ENCODE data around the gene IQGAP2. TPM values are rescaled to one million over a fixed set of nuclear protein-coding genes. Genes with fewer than 3 reads are reported as not detected.

The IQGAP2 gene
- total RNA-seq, 2 experiments from 2014 or later: 90.5 to 117 TPM

- Mint-ChIP-seq H3K4me3 (no peak overlapping the region), H3K27ac (no peak overlapping the region), H3K36me3 (ENCODE audit: low read depth) (peaks cover 50% of the 10 kb centered on the region), H3K4me1 (peaks cover 9% of the 10 kb centered on the region), H3K9me3 (no peaks in the 10 kb centered on the region), H3K27me3 (no peaks in the 10 kb centered on the region)
- ChIA-PET CTCF (no interaction called here), POLR2A (no interaction called here)
- no peak for DNase-seq
These were observed 158.9 kb downstream of the IQGAP2 start for GRCh38 chr5:76561959-76562358.

DNA sequence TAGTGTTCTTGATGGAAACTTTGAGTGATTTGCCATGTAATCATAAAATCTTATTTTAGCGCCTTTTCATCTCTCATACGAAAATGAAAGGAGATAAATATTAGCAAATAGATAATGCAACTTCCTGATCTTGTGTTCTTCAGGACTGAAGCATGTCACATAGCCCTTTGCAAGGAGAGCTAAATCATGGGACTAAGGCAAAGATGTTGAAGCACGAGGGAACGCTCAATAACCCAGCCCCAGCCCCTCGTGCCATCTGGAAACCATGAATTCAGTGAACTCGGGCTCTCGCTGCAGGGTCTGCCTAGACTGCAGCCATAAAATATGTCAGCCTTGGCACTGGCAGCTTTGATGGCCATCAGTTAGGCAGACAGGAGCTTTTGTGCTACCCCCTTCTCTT, 161.9 kb downstream of the IQGAP2 start:
- Mint-ChIP-seq H3K27ac (no peak overlapping the region), H3K36me3 (ENCODE audit: low read depth) (peaks cover 37% of the 10 kb centered on the region), H3K4me1 (peaks cover 9% of the 10 kb centered on the region), H3K9me3 (no peaks in the 10 kb centered on the region), H3K4me3 (no peak overlapping the region), H3K27me3 (no peaks in the 10 kb centered on the region)
- no peak for DNase-seq
- ChIA-PET CTCF (interaction anchor here (0.8 to 1.7 kb wide), 2 partner anchors 9 to 18 kb away, joined by 3 to 6 read pairs; no protein-coding TSS in a partner anchor), POLR2A (no interaction called here)

DNA sequence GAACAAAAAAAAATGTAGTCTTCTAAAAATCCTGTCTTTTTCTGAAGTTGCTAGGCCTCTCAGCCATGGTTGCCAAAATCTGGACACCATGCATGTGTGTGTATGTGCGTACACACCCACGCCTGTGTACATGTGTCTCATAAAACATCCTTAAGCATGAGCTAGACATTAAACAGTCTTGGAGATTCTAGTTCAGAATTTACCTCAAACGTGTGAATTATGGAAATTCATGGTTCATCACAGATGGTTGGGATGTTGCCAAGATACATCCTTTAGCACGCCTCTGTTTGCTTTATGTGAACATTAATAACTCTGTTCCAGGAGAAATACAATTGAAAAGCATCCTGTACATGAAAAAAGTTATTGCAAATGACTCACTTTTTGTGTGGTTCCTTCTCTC, 167.1 kb downstream of the IQGAP2 start:
- ChIA-PET POLR2A (no interaction called here), CTCF (interaction anchor here (0.7 to 1.2 kb wide), 2 partner anchors 50 to 592 kb away, joined by 3 read pairs; no protein-coding TSS in a partner anchor)
- Mint-ChIP-seq H3K4me3 (no peak overlapping the region), H3K4me1 (no peaks in the 10 kb centered on the region), H3K9me3 (no peaks in the 10 kb centered on the region), H3K27me3 (no peaks in the 10 kb centered on the region), H3K27ac (no peak overlapping the region), H3K36me3 (ENCODE audit: low read depth) (peaks cover 33% of the 10 kb centered on the region)
- no peak for DNase-seq

DNA sequence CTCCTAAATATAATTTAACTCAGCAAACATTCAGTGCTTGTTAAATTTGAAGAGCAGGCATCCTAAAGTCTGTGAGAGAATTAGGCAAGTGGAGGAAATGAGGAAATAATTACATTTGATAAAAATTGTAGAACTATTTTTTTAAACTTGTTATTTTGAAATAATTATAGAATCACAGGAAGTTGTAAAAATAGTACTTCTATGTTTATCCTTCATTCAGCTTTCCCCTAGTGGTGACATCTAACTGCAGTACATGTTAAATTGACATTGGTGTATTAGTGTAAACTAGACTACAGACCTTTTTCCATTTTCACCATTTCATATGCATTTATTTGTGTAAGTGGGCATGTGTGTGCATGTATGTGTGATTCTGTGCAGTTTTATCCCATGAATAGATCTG, 168.5 kb downstream of the IQGAP2 start:
- Mint-ChIP-seq H3K36me3 (ENCODE audit: low read depth) (peaks cover 26% of the 10 kb centered on the region), H3K9me3 (no peaks in the 10 kb centered on the region), H3K27ac (no peak overlapping the region), H3K4me1 (no peaks in the 10 kb centered on the region), H3K4me3 (no peak overlapping the region), H3K27me3 (no peaks in the 10 kb centered on the region)
- CTCF ChIA-PET: interaction anchor here (0.6 to 1.9 kb wide), 4 partner anchors 10 to 1067 kb away, joined by 3 to 8 read pairs (median 4); no protein-coding TSS in a partner anchor
- POLR2A ChIA-PET: no interaction called here
- DNase-seq: no peak

DNA sequence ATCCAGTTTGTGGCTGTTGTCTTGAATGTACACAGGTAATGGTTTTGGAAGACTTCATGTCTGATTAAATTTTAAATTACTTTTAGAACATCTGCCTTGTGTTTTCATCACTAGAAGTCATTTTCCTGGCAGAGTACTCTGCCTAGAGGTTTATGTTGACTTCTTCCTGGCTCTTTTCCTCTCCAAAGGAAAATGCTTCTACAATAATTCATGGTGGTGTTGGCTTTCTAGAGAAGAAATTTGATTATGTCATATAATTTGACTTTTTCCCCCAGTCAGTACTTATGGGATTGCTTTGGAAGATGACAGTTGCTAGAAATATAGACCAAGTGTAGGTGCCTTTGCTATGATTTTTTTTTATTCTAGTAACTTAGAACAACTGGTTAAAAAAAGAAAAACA, 173.4 kb downstream of the IQGAP2 start:
- H3K4me3 Mint-ChIP-seq: no peak overlapping the region
- peaks cover 9% of the 10 kb centered on the region for H3K4me1 Mint-ChIP-seq
- H3K36me3 Mint-ChIP-seq (ENCODE audit: low read depth): peaks cover 28% of the 10 kb centered on the region
- CTCF ChIA-PET: interaction anchor here (1.1 to 1.6 kb wide), 2 partner anchors 10 to 21 kb away, joined by 3 to 4 read pairs; no protein-coding TSS in a partner anchor
- H3K27me3 Mint-ChIP-seq: no peaks in the 10 kb centered on the region
- H3K27ac Mint-ChIP-seq: no peak overlapping the region
- POLR2A ChIA-PET: no interaction called here
- no peak for DNase-seq
- no peaks in the 10 kb centered on the region for H3K9me3 Mint-ChIP-seq

- no peak for DNase-seq
- Mint-ChIP-seq H3K36me3 (ENCODE audit: low read depth) (peaks cover 23% of the 10 kb centered on the region), H3K27ac (no peak overlapping the region), H3K4me1 (peaks cover 14% of the 10 kb centered on the region), H3K27me3 (no peaks in the 10 kb centered on the region), H3K4me3 (no peak overlapping the region), H3K9me3 (no peaks in the 10 kb centered on the region)
- POLR2A ChIA-PET: no interaction called here
- CTCF ChIA-PET: interaction anchor here (0.7 to 1.6 kb wide), 7 partner anchors 11 to 402 kb away, joined by 3 to 5 read pairs (median 3); no protein-coding TSS in a partner anchor
These were observed 173.9 kb downstream of the IQGAP2 start for GRCh38 chr5:76576996-76577395.

DNA sequence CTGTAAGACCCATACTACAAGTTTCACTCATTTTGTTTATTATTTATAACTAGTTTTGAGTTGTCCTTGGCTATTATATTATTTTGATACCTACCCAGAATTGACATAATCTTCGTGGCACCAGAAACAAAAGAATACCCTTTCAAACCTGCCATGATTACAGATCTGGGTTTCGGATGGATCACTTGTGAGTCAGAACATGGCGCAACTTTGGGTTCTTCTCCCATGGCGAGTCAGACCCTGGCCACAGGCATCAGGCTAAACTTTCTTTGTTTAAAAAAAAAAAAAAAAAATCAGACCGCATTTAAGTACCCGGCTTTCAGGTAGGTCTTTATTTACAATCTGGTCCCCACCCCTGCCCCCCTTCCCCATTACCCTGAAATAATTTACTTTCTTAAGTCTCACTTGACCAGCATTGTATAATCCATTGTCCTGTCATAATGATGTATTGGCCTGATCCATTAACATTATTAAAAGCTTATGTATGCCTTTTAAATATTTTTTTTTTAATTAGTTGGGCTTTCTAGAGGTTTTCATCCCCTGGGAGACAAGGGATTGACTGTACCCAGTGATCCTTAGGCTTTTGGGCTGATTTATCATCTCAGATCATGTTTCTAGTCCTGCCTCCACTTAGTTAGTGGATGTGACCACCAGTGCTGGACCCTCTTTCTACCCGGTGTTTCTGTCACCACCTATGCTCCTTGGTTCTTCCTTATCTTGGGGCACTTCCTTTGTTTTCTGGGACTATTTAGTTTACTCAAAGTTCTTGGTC, 176.3 kb downstream of the IQGAP2 start:
- POLR2A ChIA-PET: no interaction called here
- peaks cover 22% of the 10 kb centered on the region for H3K4me1 Mint-ChIP-seq

GRCh38 chr5:76580981-76581380, 177.9 kb downstream of the IQGAP2 start:
- DNase-seq: no peak
- no peaks in the 10 kb centered on the region for H3K9me3 Mint-ChIP-seq
- H3K4me1 Mint-ChIP-seq: peaks cover 22% of the 10 kb centered on the region
- POLR2A ChIA-PET: no interaction called here
- CTCF ChIA-PET: interaction anchor here (0.9 to 2.0 kb wide), 3 partner anchors 9 to 131 kb away, joined by 3 to 8 read pairs (median 3); no protein-coding TSS in a partner anchor
- no peak overlapping the region for H3K4me3 Mint-ChIP-seq
- no peaks in the 10 kb centered on the region for H3K27me3 Mint-ChIP-seq
- H3K36me3 Mint-ChIP-seq (ENCODE audit: low read depth): peaks cover 27% of the 10 kb centered on the region
- H3K27ac Mint-ChIP-seq: no peak overlapping the region

More for the DNA sequence above, 176.3 kb downstream of the IQGAP2 start:
- no peak overlapping the region for H3K27ac Mint-ChIP-seq
- no peaks in the 10 kb centered on the region for H3K9me3 Mint-ChIP-seq
- CTCF ChIA-PET: no interaction called here
- H3K27me3 Mint-ChIP-seq: no peaks in the 10 kb centered on the region
- no peak for DNase-seq
- H3K36me3 Mint-ChIP-seq (ENCODE audit: low read depth): peaks cover 26% of the 10 kb centered on the region
- H3K4me3 Mint-ChIP-seq: no peak overlapping the region

DNA sequence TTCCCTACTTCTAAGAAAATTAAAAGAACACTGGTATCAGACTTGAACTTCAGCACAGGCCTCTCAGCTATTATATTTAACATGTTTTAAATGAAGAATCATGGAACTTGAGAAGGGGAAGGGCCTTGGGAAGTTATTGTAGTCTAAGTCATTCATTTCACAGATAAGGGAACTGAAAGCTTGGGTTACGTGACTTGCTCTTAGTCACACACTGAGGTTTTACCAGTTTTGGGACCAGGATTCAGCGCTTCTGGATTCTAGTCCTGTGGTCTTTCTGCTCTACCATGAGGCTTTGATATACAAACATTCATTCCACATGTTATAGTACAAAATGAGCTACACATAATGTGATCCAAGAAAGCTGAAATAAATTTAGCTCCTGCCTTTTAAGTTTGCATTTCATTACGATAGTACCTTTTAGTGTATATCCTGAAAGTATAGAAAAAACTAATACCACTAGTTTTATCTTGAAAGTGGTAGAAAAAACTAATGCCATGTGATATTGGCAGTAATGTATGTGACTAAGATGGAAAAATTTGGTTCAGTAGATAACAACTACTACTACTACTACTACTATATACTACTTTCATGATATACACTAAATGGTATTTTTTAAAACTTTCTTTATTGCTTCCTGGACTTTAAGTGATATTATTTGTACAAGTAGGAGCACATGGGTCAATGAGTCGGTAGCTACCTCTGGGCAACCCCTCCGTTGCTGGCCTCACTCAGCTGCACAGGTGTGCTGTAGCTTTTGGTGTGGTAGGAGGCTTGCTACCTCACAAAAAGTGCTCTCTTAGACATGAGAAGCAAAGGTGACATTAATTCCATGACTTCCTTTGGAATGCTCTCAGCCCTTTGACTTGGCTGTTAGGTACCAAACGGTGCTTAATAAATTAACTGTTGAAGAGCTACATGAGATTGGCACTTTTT, 179.4 kb downstream of the IQGAP2 start:
- H3K4me3 Mint-ChIP-seq: no peak overlapping the region
- peaks cover 22% of the 10 kb centered on the region for H3K4me1 Mint-ChIP-seq
- H3K27ac Mint-ChIP-seq: no peak overlapping the region
- H3K27me3 Mint-ChIP-seq: no peaks in the 10 kb centered on the region
- H3K9me3 Mint-ChIP-seq: no peaks in the 10 kb centered on the region
- DNase-seq: no peak
- peaks cover 19% of the 10 kb centered on the region for H3K36me3 Mint-ChIP-seq (ENCODE audit: low read depth)
- ChIA-PET CTCF (interaction anchor here (0.6 to 2.5 kb wide), 13 partner anchors 9 to 419 kb away, joined by 3 to 10 read pairs (median 3); partner anchors contain the start of gene IQGAP2), POLR2A (interaction anchor here (0.5 to 0.6 kb wide), 2 partner anchors 9 to 1895 kb away, joined by 3 read pairs; no protein-coding TSS in a partner anchor)

DNA sequence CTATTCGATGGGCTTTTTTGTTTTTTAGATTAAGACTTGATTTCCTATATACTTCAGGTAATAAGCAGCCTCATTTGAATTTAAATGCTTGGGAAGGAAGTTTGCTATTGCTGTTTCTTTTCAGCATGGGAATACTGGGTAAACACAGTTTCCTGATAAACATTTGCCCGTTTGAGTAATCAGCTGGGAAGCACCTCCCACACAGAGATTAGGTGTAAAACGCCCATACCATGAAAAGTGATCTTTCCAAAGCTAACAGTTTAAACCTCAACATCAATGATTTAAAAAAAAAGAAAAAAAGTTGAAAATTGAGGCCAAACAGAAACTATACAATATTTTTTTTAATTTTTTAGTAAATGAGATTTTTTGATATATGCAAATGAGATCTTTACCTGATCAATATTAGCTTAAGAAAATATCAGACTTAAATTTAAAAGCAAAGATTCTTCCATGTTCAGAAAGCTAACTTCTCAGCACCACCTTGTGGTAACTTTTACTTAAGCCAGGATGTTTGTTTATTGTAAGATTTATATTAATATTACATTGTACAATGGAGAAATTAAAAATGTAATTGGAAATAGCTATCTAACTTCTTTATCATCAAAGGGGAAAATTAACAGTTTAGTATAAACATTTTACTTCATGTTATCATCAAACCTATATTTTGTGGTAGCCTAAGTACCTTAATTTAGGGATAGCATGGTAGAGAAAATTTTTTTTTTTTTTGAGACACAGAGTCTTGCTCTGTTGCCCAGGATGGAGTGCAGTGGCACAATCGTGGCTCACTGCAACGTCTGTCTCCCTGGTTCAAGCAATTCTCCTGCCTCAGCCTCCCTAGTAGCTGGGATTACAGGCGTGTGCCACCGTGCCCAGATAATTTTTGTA, 180.3 kb downstream of the IQGAP2 start:
- H3K4me1 Mint-ChIP-seq: peaks cover 22% of the 10 kb centered on the region
- H3K4me3 Mint-ChIP-seq: no peak overlapping the region
- DNase-seq: no peak
- peaks cover 17% of the 10 kb centered on the region for H3K36me3 Mint-ChIP-seq (ENCODE audit: low read depth)
- no peaks in the 10 kb centered on the region for H3K9me3 Mint-ChIP-seq
- CTCF ChIA-PET: interaction anchor here (0.6 to 2.5 kb wide), 9 partner anchors 8 to 420 kb away, joined by 3 to 10 read pairs (median 4); partner anchors contain the start of gene IQGAP2
- POLR2A ChIA-PET: interaction anchor here (0.7 kb wide), 1 partner anchor 181 kb away, joined by 10 read pairs; no protein-coding TSS in a partner anchor
- no peaks in the 10 kb centered on the region for H3K27me3 Mint-ChIP-seq
- H3K27ac Mint-ChIP-seq: no peak overlapping the region

DNA sequence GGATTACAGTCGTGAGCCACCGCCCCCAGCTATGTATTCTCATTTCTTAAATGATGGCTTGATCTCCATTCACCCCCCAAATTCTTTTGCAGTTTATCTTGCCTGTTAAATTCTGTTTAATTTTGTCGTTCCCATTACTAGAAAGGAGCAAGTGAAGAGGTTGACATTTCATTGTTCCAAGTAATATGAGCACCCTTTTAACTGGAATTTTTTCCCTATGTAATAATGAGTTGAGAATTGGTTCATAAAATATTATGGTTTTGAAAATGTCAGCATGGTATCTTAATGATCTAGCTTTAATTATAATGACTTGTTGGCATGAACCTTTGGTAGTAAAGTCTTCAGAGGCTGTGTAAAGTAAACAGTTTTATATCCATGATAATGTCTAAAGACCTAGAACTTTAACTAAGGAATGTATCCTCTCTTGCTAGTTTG, 182.7 kb downstream of the IQGAP2 start:
- peaks cover 24% of the 10 kb centered on the region for H3K36me3 Mint-ChIP-seq (ENCODE audit: low read depth)
- H3K27me3 Mint-ChIP-seq: no peaks in the 10 kb centered on the region
- no peaks in the 10 kb centered on the region for H3K9me3 Mint-ChIP-seq
- no peak for DNase-seq
- ChIA-PET CTCF (no interaction called here), POLR2A (no interaction called here)
- H3K4me3 Mint-ChIP-seq: no peak overlapping the region
- H3K27ac Mint-ChIP-seq: no peak overlapping the region
- H3K4me1 Mint-ChIP-seq: peaks cover 20% of the 10 kb centered on the region

DNA sequence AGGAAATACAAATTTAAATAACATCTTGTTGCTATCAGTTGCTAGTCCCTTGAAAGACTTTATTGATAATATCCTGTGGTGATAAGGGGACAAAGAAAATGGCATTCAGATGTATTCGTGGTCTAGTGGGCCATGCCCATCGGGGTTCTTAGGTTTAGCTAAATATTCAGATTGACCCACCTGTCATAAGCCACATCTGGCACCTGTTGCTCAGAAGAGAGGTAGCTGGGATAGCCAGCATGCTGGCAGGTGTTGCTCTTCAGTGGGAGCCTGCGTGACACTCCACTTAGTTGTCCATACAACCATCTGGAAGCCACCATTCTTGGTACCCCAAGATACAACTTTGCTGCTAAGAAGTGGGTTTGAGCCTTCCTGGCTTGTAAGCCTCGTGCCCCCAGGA, 183.4 kb downstream of the IQGAP2 start:
- no peak for DNase-seq
- CTCF ChIA-PET: no interaction called here
- H3K9me3 Mint-ChIP-seq: no peaks in the 10 kb centered on the region
- H3K36me3 Mint-ChIP-seq (ENCODE audit: low read depth): peaks cover 31% of the 10 kb centered on the region
- POLR2A ChIA-PET: no interaction called here
- H3K4me3 Mint-ChIP-seq: no peak overlapping the region
- no peaks in the 10 kb centered on the region for H3K27me3 Mint-ChIP-seq
- peaks cover 15% of the 10 kb centered on the region for H3K4me1 Mint-ChIP-seq
- H3K27ac Mint-ChIP-seq: no peak overlapping the region
